HepG2 (cell line): ENCODE measurements around the gene RPS28. TPM values are rescaled to one million over a fixed set of nuclear protein-coding genes. Genes with fewer than 3 reads are reported as not detected.

ENCODE experiments used
- CBX1 ChIP-seq: IDR thresholded peaks from one replicate; pipeline ENCODE4 v1.6.1; 2016; ENCODE audit warnings: antibody characterized with exemption, low read depth
- CC2D1A ChIP-seq: sonication (generic); formaldehyde crosslinking; IDR thresholded peaks from 2 replicates; pipeline ENCODE4 v1.8.1; 2023; ENCODE audit warnings: mild to moderate bottlenecking, missing genetic modification reagents
- ETV6 ChIP-seq: sonication (generic); formaldehyde crosslinking; conservative IDR thresholded peaks from 2 replicates; pipeline ENCODE4 v1.4.0; 2020; ENCODE audit warnings: missing genetic modification reagents
- JUNB ChIP-seq: sonication (generic); formaldehyde crosslinking; IDR thresholded peaks from 2 replicates; pipeline ENCODE4 v1.8.0; 2022; ENCODE audit warnings: missing genetic modification reagents, mild to moderate bottlenecking, borderline replicate concordance
- KAT2B ChIP-seq: fragments of 150-350 bp; IDR thresholded peaks from 2 replicates; pipeline ENCODE4 v1.6.1; 2014; ENCODE audit warnings: low read depth, low read length, borderline replicate concordance
- KLF12 ChIP-seq: sonication (generic); formaldehyde crosslinking; IDR thresholded peaks from 2 replicates; pipeline ENCODE4 v1.4.0; 2020; ENCODE audit warnings: missing genetic modification reagents, borderline replicate concordance
- RAD51 ChIP-seq: fragments of 450-650 bp; IDR thresholded peaks from 2 replicates; pipeline ENCODE4 v1.6.1; 2016; ENCODE audit warnings: borderline replicate concordance
- RFX3 ChIP-seq: IDR thresholded peaks from 2 replicates; pipeline ENCODE4 v1.6.1; 2016; ENCODE audit warnings: missing biosample characterization, missing genetic modification reagents
- RFX5 ChIP-seq: IDR thresholded peaks from 2 replicates; pipeline ENCODE4 v1.6.1; 2011; ENCODE audit warnings: low read depth, low read length, improper control_type of control experiment
- SP2 ChIP-seq: sonication (generic); formaldehyde crosslinking; IDR thresholded peaks from 2 replicates; pipeline ENCODE4 v1.5.1; 2020; ENCODE audit warnings: mild to moderate bottlenecking, missing genetic modification reagents
- SRSF9 ChIP-seq: fragments of 200-400 bp; formaldehyde crosslinking; IDR thresholded peaks from 2 replicates; pipeline ENCODE4 v1.6.1; 2018; ENCODE audit warnings: borderline replicate concordance, mild to moderate bottlenecking, low read depth, low read length; ENCODE audit not compliant: insufficient read depth, poor library complexity, severe bottlenecking
- SYNCRIP ChIP-seq: fragments of 200-400 bp; formaldehyde crosslinking; IDR thresholded peaks from 2 replicates; pipeline ENCODE4 v1.6.1; 2018; ENCODE audit warnings: mild to moderate bottlenecking, low read depth, low read length; ENCODE audit not compliant: insufficient read depth
- ZNF430 ChIP-seq: sonication (generic); formaldehyde crosslinking; IDR thresholded peaks from 2 replicates; pipeline ENCODE4 v1.9.0; 2021; ENCODE audit warnings: mild to moderate bottlenecking, missing genetic modification reagents
- ZNF431 ChIP-seq: sonication (generic); formaldehyde crosslinking; IDR thresholded peaks from 2 replicates; pipeline ENCODE4 v1.9.0; 2022; ENCODE audit warnings: missing genetic modification reagents, low read depth, mild to moderate bottlenecking, borderline replicate concordance
- ZNF549 ChIP-seq: sonication (generic); formaldehyde crosslinking; IDR thresholded peaks from 2 replicates; pipeline ENCODE4 v1.5.0; 2020; ENCODE audit warnings: missing genetic modification reagents
- ZNF558 ChIP-seq: sonication (generic); formaldehyde crosslinking; IDR thresholded peaks from 2 replicates; pipeline ENCODE4 v1.9.0; 2022; ENCODE audit warnings: mild to moderate bottlenecking, missing genetic modification reagents, borderline replicate concordance
- ZNF766 ChIP-seq: sonication (generic); formaldehyde crosslinking; IDR thresholded peaks from 2 replicates; pipeline ENCODE4 v1.5.0; 2020; ENCODE audit warnings: missing genetic modification reagents, borderline replicate concordance
- ZNF883 ChIP-seq: sonication (generic); formaldehyde crosslinking; IDR thresholded peaks from 2 replicates; pipeline ENCODE4 v1.5.1; 2020; ENCODE audit warnings: mild to moderate bottlenecking, missing genetic modification reagents; ENCODE audit errors: not compliant biosample characterization
- polyA plus RNA-seq, 8 experiments: library from polyadenylated mRNA; depleted of rRNA in 3 of 8; stranded (reverse) in 7 of 8; unstranded in 1 of 8; fragments of >200 nt; fragmentation: Illumina TruSeq in 4 of 8; extraction: Trizol in 4 of 8; gene quantifications; 2 replicates each; pipeline versions ENCODE4 v1.2.1 to v1.2.3, GENCODE V29; 2011 to 2016; ENCODE audit warnings: low read depth in 4 of 8, missing spikeins in 1 of 8, mixed read lengths in 1 of 8; ENCODE audit not compliant: insufficient read depth in 1 of 8
- total RNA-seq, 5 experiments: library from RNA; depleted of rRNA; stranded (reverse); fragments of >200 nt; fragmentation: Illumina TruSeq; extraction: Trizol; gene quantifications; 2 replicates each; pipeline ENCODE4 v1.2.3, GENCODE V29; 2016; ENCODE audit warnings: low read depth in 1 of 5
- TF ChIP-seq, protein P1 (sequence below): sonication (generic); formaldehyde crosslinking; conservative IDR thresholded peaks from 2 replicates; pipeline ENCODE4 v1.4.0; 2020; ENCODE audit warnings: missing genetic modification reagents
- TF ChIP-seq, protein P2 (sequence below): sonication (generic); formaldehyde crosslinking; IDR thresholded peaks from 2 replicates; pipeline ENCODE4 v1.9.0; 2021; ENCODE audit warnings: missing genetic modification reagents, borderline replicate concordance
- TF ChIP-seq, protein P3 (sequence below), 2 experiments: sonication (generic) in 1 of 2; formaldehyde crosslinking in 1 of 2; IDR thresholded peaks; 2 replicates each; pipeline versions ENCODE4 v1.4.0 to v1.6.1; 2016 to 2020; ENCODE audit warnings: borderline replicate concordance in 1 of 2, low read depth in 1 of 2, mild to moderate bottlenecking in 1 of 2, missing genetic modification reagents in 1 of 2

RPS28 gene
- total and polyA plus RNA-seq, 2 of the 13 experiments (the other 11 are each of a cell fraction or from before 2014, with no cell fraction given), result 281 to 545 TPM

DNA sequence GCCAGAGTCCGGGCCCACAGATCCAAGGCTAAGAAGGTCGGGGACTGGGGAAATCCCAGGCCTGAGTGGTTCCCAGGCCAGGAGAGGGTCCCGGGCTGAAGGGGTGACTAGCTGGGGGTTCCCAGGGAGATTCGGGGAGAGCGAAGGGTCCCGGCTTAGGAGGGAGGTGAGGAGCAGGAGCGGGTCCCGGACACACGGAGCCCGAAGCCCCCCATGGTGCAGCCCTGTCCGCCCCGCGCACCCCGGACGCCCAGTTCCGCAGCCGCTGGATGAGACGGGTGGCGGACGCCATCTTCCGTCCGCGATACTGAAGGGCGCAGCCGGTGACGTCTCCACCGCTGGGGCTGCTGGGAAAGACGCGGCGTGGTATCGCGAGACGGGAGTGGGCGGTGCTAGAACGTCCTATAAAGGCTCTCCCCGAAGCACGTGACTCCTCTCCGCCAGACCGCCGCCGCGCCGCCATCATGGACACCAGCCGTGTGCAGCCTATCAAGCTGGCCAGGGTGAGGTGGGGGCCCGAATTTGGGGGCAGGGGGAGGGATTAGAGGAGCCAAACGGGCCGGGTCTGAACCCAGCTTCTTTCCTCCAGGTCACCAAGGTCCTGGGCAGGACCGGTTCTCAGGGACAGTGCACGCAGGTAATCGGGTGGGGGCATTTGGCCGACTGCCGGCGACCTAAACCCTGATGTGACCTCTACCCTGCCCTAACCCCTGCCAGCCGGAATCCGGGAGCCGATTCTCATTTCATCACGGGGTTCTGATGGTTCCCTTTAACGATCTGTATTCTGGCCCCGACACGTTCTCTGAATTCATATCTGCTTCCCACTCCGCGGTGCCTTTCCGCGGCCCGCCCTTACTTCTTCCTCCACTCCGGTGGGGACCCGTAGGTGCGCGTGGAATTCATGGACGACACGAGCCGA lies at the start of gene RPS28, which contains the start of gene NDUFA7 (continued):
- TF ChIP-seq, protein P1, sequence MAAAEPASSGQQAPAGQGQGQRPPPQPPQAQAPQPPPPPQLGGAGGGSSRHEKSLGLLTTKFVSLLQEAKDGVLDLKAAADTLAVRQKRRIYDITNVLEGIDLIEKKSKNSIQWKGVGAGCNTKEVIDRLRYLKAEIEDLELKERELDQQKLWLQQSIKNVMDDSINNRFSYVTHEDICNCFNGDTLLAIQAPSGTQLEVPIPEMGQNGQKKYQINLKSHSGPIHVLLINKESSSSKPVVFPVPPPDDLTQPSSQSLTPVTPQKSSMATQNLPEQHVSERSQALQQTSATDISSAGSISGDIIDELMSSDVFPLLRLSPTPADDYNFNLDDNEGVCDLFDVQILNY (CRISPR knock-in tag), result 0 out of 2 replicates have a peak, but pooled peaks have one; percentile 23
- TF ChIP-seq SP2 (CRISPR knock-in tag) (no peak; the same call in none of the 2 replicates), ZNF549 (CRISPR knock-in tag) (no peak), JUNB (no peak), RFX5 (no peak), KAT2B (no peak), ZNF430 (CRISPR knock-in tag) (peak; percentile 34; the same call in 1 of the 2 replicates), ZNF766 (CRISPR knock-in tag) (no peak; the same call in 1 of the 2 replicates), ETV6 (no peak), ZNF558 (CRISPR knock-in tag) (0 out of 2 replicates have a peak, but pooled peaks have one; percentile 27), RAD51 (peak; percentile 79; the same call in 1 of the 2 replicates), CBX1 (no peak), CC2D1A (CRISPR knock-in tag) (no peak), ZNF883 (CRISPR knock-in tag) (no peak), RFX3 (no peak), SRSF9 (no peak), ZNF431 (CRISPR knock-in tag) (peak; percentile 73), SYNCRIP (no peak), KLF12 (0 out of 2 replicates have a peak, but pooled peaks have one; percentile 50)
- TF ChIP-seq, protein P2, sequence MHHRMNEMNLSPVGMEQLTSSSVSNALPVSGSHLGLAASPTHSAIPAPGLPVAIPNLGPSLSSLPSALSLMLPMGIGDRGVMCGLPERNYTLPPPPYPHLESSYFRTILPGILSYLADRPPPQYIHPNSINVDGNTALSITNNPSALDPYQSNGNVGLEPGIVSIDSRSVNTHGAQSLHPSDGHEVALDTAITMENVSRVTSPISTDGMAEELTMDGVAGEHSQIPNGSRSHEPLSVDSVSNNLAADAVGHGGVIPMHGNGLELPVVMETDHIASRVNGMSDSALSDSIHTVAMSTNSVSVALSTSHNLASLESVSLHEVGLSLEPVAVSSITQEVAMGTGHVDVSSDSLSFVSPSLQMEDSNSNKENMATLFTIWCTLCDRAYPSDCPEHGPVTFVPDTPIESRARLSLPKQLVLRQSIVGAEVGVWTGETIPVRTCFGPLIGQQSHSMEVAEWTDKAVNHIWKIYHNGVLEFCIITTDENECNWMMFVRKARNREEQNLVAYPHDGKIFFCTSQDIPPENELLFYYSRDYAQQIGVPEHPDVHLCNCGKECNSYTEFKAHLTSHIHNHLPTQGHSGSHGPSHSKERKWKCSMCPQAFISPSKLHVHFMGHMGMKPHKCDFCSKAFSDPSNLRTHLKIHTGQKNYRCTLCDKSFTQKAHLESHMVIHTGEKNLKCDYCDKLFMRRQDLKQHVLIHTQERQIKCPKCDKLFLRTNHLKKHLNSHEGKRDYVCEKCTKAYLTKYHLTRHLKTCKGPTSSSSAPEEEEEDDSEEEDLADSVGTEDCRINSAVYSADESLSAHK, result no peak
- TF ChIP-seq, protein P3, sequence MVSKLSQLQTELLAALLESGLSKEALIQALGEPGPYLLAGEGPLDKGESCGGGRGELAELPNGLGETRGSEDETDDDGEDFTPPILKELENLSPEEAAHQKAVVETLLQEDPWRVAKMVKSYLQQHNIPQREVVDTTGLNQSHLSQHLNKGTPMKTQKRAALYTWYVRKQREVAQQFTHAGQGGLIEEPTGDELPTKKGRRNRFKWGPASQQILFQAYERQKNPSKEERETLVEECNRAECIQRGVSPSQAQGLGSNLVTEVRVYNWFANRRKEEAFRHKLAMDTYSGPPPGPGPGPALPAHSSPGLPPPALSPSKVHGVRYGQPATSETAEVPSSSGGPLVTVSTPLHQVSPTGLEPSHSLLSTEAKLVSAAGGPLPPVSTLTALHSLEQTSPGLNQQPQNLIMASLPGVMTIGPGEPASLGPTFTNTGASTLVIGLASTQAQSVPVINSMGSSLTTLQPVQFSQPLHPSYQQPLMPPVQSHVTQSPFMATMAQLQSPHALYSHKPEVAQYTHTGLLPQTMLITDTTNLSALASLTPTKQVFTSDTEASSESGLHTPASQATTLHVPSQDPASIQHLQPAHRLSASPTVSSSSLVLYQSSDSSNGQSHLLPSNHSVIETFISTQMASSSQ (IDR thresholded peaks at IDR 0.05; ENCODE audit: low read depth), result 0 out of 2 replicates have a peak, but pooled peaks have one; percentile 24
- TF ChIP-seq, protein P3 (CRISPR knock-in tag; IDR thresholded peaks at IDR 0.05; ENCODE audit: borderline replicate concordance), result no peak; the same call in 1 of the 2 replicates
